NCI-H1105 treated with DMSO at 0.1 percent for 48 hours (cell line): Measurements from ENCODE around the gene NFIX.
"Not testable (repeated sequence)": the region's sequence is repeated elsewhere in the genome, so short reads cannot be mapped to it uniquely, and the experiment has no call there.

Experiments used
- DNase-seq: peaks from one replicate; lab custom pipeline; 2025; lab: John Stamatoyannopoulos, UW

NFIX gene

DNA sequence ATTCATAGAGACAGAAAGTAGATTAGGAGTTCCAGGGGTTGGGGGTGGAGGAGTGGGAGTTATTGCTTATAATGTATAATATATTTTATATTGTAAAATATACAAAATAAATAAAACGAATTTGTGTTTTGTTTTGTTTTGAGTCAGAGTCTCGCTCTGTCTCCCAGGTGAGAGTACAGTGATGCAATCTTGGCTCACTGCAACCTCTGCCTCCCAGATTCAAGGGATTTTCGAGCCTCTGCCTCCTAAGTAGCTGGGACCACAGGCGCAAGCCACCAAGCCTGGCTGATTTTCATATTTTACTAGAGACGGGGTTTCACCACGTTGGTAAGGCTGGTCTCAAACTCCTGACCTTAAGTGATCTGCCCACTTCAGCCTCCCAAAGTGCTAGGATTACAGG is 35.8 kb upstream of the NFIX start:
- no peak for DNase-seq

DNA sequence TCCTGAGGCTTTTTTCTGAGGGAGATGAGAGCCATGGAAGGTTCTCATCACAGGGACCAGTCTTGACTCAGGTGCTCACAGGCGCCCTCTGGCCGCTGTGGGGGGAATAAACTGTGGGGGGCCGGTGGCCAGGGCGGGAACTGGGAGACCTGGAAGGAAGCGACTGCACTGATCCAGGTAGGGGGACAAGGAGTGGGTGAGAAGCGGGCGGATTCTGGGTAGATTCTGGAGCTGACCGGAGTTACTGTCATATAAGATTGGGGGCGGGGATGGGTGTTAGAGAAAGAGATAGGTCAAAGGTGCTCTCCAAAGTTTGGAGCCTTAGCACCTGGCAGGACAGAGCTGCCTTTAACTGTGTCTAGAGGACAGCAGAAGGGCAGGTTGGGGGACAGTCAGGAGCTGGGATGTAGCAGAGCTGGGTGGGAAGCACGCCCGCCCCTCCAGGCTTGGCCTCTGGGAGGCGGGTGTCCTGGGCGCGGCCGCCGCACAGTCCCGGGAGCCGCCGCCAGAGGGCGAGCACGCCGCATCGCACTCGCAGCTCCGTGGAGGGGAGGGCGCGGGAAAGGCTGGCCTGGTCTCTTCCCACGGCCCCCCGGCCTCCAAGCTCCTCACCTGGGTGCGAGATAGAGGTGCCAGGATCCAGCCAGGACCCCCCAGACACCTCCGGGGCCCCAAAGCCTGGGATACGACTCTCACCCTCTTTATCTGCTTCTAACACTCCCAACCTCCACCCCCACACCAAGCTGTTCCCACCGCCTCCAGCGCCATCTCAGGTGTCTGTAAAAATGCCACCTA is 30.1 kb upstream of the NFIX start:
- DNase-seq, result peak; percentile 77

- DNase-seq, result no peak
These were observed 29.5 kb upstream of the NFIX start for GRCh38 chr19:12965812-12966135.

DNA sequence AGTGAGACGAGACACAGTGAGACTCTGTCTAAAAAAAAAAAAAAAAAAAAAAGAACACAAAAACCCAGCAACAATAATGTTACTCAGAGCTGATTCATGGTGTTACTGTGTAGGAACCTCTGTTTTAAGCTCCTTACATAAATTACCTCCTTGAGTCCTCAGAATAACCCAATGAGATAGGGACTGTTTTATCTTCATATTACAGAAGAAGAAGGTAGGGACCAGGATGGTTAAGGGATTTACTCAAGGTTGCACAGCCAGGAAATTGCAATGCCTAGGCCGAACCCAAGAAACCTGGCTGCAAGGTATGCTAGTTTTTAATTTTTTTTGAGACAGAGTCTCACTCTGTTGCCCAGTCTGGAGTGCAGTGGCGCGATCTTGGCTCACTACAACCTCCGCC is 27.4 kb upstream of the NFIX start:
- no peak for DNase-seq

DNA sequence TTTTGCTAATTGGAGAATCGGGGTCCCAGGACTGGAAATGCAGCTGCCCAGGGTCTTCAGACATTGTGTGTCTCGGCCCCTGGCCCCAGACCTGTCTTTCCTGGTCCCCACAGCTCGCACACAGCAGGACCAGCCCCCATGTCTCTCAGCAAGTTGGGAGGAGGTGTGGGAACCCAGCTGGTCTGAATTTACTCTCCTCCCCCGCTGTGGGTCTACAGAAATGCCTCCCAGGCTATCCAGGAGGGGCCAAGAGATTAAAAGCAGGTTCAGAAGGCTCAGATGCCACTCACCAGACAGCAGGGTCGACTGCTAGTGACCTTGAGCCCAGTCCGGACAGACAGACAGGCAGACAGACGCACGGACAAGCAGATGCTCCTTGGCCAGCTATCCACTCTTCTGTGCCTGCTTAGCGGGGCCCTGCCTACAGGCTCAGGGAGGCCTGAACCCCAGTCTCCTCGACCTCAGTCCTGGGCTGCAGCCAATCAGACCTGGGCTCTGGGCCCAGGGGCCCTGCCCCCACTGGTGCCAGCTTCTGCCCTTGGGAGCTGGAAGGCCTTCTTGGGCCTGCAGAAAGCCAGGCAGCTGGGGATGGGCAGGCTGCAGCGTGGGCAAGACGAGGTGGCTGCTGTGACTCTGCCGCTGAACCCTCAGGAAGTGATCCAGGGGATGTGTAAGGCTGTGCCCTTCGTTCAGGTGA is 25.8 kb upstream of the NFIX start, which contains the start of gene DAND5:
TSS of gene DAND5 (plus strand) at position 285 of the 697 bp plus-strand sequence. CDS start at position 370, 85 bp downstream.
- no peak for DNase-seq

GRCh38 chr19:12970070-12970820 is 25.0 kb upstream of the NFIX start:
- no peak for DNase-seq

- no peak for DNase-seq
These were observed 22.0 kb upstream of the NFIX start for GRCh38 chr19:12973236-12973635.

DNA sequence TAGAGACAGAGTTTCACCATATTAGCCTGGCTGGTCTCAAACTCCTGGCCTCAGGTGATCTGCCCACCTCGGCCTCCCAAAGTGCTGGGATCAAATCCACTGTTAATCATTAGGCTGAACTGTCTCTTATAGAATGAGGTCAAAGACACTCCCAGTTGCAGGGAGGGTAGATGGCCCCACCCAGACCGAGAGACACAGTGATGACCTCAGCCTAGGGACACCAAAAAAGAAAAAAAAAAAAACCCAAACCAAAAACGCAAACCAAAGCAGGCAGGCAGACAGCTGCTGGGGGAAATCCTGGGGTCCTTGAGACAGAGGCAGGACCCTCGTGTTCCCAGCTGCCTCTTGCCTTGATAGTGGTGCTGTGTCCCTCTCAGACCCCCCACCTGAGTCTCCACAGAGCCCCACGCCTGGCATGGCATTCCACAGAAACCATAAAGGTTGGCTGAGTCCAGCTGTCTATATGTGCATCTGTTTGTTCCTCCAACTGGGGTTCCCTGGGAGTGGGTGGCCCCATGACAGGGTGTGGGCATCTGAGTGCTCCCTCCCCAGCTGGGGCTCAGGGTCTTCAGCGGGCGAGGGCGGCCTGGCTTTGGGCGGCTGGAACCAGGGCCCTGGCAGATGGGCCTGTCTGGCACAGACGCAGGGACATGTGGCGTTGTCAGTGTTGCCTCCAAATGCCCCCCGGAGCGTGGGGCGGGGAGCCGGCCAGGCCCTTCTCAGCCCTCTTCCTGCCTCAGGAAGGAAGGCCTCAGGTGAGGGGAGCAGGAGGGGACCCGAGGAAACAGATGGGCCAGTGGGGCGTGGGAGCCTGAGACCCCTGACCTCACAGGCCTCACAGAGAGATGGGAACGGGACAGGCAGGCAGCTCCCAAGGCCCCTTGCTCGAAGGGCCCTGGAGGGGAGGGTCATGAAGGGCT is 20.7 kb upstream of the NFIX start:
- no peak for DNase-seq

DNA sequence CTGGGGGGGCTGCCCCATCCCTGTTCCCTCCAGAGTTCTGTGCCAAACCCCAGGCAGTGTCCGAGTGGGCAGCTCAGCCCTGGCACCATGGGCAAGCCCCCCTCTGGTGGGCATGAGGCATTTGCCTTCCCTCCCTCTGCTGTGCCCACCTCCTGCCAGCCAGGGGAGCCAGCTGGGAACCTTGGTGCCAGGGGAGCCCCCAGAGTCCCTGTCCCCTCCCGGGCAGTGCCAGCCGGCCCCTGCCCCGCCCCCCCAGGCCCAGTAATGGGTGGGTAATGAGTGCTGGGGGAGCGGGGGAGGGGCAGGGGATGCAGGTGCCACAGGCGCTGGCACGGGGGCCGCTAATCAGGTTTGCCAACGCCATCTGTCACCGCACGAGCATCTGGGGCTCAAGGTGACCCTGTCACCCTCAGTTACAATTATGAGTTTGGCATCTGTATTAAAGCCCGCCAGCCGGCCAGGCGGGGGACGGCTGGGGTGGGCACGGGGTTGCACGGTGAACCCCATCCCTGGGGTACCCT is 20.0 kb upstream of the NFIX start:
- DNase-seq, result no peak

GRCh38 chr19:12976109-12976508 is 19.2 kb upstream of the NFIX start:
- not testable (repeated sequence) for DNase-seq

DNA sequence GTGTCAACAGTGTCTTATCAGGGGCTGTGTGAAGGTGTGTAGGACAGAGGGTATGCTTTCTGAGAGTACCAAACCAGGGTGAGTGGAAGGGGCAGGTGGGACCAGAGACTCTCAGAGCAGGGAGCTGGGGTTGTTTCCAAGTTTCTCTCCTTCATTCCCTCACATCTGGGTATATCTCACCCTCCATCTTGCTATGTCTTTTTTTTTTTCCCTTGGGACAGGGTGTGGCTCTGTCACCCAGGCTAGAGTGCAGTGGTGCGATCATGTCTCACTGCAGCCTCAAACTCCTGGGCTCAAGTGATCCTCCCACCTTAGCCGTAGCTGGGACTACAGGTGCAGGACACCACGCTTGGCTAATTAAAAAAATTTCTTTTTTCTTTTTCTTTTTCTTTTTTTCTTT is 15.3 kb upstream of the NFIX start:
- no peak for DNase-seq

- DNase-seq, result no peak
These were observed 12.6 kb upstream of the NFIX start for GRCh38 chr19:12982648-12983047.

DNA sequence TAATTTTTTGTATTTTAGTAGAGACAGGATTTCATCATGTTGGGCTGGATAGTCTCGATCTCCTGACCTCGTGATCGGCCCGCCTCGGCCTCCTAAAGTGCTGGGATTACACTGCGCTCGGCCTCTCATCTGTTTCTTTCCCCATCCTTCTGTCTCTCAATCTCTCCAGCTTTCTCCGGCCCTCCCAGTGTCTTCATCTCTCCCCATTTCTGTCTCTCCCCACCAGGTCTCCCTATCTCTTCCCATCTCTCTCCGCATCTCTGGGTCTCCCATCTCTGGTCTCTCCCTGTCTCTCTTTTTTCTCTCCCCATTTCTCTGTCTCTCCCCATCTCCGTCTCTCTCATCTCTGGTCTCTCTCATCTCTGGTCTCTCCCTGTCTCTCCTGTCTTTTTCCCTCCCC is 12.2 kb upstream of the NFIX start:
- DNase-seq, result no peak

DNA sequence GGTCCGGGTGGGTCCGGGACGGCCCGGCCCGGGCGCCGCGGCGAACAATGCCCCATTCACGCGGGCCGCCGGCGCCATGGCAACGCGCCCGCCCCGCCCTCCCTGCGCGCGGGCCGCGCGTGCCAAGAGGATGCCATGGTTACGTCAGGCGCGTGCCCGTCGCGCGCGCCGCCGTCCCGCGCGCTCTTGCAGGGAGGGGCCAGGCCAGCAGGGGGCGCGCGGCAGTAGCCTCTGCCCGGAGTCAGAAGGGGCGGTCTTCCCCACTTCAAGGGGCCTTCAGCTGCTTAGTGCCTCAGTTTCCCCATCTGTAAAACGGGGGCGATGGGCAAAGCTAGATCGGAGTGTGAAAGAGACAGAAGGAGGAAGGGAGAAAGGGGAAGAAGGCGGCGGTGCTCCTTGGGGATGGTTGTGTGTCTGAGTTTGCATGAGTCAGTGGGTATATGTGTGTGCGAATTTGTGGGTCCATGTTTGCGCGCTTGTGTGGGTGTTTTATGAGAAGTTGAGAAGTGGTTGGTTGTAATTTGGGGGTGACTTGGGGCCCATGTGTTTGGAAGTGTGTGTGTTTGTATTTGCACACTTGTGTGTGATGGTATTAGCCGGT is 11.6 kb upstream of the NFIX start:
- DNase-seq, result peak; percentile 64

- DNase-seq, result no peak
These were observed 11.1 kb upstream of the NFIX start for GRCh38 chr19:12984143-12984627.

GRCh38 chr19:12984683-12985048 is 10.6 kb upstream of the NFIX start:
- no peak for DNase-seq

DNA sequence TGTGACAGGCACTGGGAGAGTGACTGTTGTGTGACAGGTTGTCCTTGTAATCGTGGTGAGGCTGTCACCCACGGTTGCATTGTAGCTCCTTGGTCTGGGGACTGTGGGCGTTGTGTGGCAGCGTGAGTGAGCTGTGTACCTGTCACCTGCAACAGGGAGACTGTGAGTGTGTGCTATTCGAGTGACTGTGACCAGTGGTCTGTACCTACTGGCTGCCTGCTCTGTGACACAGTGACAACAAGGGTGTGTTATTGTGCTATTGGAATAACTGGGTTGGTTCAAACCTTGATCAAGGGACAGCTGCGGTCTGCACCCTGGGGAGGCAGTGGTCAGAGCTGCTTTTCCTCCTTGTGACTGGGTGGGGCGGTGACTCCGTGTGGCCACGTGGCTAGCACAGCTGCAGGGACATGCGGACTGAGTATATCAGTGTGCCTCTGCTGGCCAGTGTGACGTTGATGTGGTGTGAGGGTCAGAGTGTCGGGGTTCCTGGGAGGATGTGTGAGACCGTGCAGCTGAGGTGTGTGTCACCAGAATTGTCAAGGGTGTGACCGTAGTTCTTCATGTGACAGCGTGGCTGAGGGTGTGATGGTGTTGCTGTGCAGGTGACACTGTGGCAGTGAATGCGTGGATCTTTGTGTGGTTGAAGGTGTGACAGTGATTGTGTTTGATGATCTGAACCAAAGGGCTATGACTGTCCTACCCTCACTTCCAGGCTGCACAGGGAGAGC is 10.1 kb upstream of the NFIX start:
- DNase-seq, result no peak

GRCh38 chr19:12986726-12987125 is 8.5 kb upstream of the NFIX start:
- no peak for DNase-seq

- no peak for DNase-seq
These were observed 8.1 kb upstream of the NFIX start for GRCh38 chr19:12987190-12987589.

DNA sequence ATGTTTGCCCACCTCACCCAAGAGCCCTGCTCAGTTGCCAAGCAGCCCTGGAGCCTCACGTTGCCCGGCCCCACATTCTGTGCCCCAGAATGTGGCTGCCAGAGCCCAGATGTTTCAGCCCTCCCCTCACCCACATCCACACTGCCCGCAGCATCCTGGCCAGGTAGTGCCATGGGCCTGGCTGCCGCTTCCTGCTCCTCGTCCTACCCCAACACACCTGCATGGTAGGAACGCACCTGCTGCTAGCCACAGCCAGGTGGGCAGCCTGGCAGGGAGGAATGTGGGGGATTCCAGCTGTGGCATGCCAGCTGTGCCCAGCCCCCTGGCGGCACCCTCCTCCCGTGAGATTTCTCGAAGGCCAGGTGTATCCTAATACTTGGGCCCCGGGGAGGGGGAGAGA is 7.5 kb upstream of the NFIX start:
- peak; percentile 22 for DNase-seq
